IMR-90 (cell line): Measurements from ENCODE around the gene MESP2. TPM values are rescaled to one million over a fixed set of nuclear protein-coding genes. Genes with fewer than 3 reads are reported as not detected.

Source experiments
- ATAC-seq: fragments of 200-7000 bp; cut with Tn5 transposase; 2 replicates; pipeline ENCODE4 v1.9.1; 2020; ENCODE audit warnings: low read depth, mild to moderate bottlenecking, moderate library complexity
- BruUV-seq: library from RNA; stranded (reverse); fragments of 400-500 nt; replicated peaks from 2 replicates; lab custom pipeline; 2021; lab: Mats Ljungman, UMichigan
- CTCF ChIA-PET: fragments of 300-600 bp; formaldehyde crosslinking; extraction: SDS; loops from one replicate; lab custom pipeline; 2021; ENCODE audit warnings: antibody characterized with exemption; lab: Yijun Ruan, JAX
- POLR2A ChIA-PET: fragments of 300-600 bp; sonication (Branson Sonifier 250); formaldehyde crosslinking; loops from one replicate; lab custom pipeline; 2022; ENCODE audit warnings: antibody characterized with exemption; ENCODE audit not compliant: unreplicated experiment; lab: Charles Lee
- DNase-seq: peaks from one replicate; pipeline ENCODE4 v3.0.0; 2013
- H2AFZ ChIP-seq: replicated peaks from 2 replicates; pipeline ENCODE3; 2013; ENCODE audit warnings: low read length, mild to moderate bottlenecking; ENCODE audit not compliant: poor library complexity
- H2AK5ac ChIP-seq: 2 replicates; pipeline ENCODE4 v1.6.1; 2013; ENCODE audit warnings: low read depth, low read length, inconsistent platforms
- H2AK9ac ChIP-seq: replicated peaks from 2 replicates; pipeline ENCODE3; 2013; ENCODE audit warnings: mild to moderate bottlenecking, low read depth, low read length, moderate library complexity; ENCODE audit not compliant: poor library complexity
- H2BK120ac ChIP-seq: 2 replicates; pipeline ENCODE4 v1.6.1; 2013; ENCODE audit warnings: low read depth, low read length, inconsistent platforms
- H2BK15ac ChIP-seq: 3 replicates; pipeline ENCODE4 v1.6.1; 2013; ENCODE audit warnings: low read depth, low read length, inconsistent platforms
- H2BK20ac ChIP-seq: 2 replicates; pipeline ENCODE4 v1.6.1; 2013; ENCODE audit warnings: low read depth, mild to moderate bottlenecking, inconsistent platforms, low read length, moderate library complexity
- H2BK5ac ChIP-seq: 2 replicates; pipeline ENCODE4 v1.6.1; 2013; ENCODE audit warnings: mild to moderate bottlenecking, low read depth, low read length, inconsistent platforms; ENCODE audit not compliant: poor library complexity, severe bottlenecking
- H3K14ac ChIP-seq: replicated peaks from 2 replicates; pipeline ENCODE4 v1.6.1; 2013; ENCODE audit warnings: low read depth, low read length, inconsistent platforms
- H3K18ac ChIP-seq: 2 replicates; pipeline ENCODE4 v1.6.1; 2013; ENCODE audit warnings: low read depth, low read length, control low read depth
- H3K23ac ChIP-seq: 2 replicates; pipeline ENCODE4 v1.6.1; 2013; ENCODE audit warnings: low read depth, low read length, inconsistent platforms
- H3K27ac ChIP-seq: 2 replicates; pipeline ENCODE4 v1.5.1; 2013; ENCODE audit warnings: mild to moderate bottlenecking, control low read depth, low read length; ENCODE audit not compliant: insufficient read depth
- H3K27me3 ChIP-seq: 2 replicates; pipeline ENCODE4 v1.6.1; 2013; ENCODE audit warnings: low read length; ENCODE audit not compliant: control insufficient read depth, insufficient read depth
- H3K36me3 ChIP-seq: 2 replicates; pipeline ENCODE4 v1.6.1; 2013; ENCODE audit warnings: low read length, mixed read lengths; ENCODE audit not compliant: control insufficient read depth, insufficient read depth
- H3K4ac ChIP-seq: 2 replicates; pipeline ENCODE4 v1.6.1; 2013; ENCODE audit warnings: low read depth, low read length, inconsistent platforms
- H3K4me1 ChIP-seq: 2 replicates; pipeline ENCODE4 v1.6.1; 2013; ENCODE audit warnings: low read length, mixed read lengths; ENCODE audit not compliant: control insufficient read depth, insufficient read depth
- H3K4me2 ChIP-seq: 2 replicates; pipeline ENCODE4 v1.6.1; 2013; ENCODE audit warnings: low read depth, mild to moderate bottlenecking, control low read depth, low read length, moderate library complexity
- H3K4me3 ChIP-seq: 2 replicates; pipeline ENCODE4 v1.5.1; 2013; ENCODE audit warnings: low read depth, mild to moderate bottlenecking, control low read depth, low read length, moderate library complexity; ENCODE audit not compliant: insufficient read depth
- H3K56ac ChIP-seq: 2 replicates; pipeline ENCODE4 v1.6.1; 2013; ENCODE audit warnings: low read length, inconsistent platforms; ENCODE audit not compliant: insufficient read depth; ENCODE audit errors: extremely low read depth
- H3K79me1 ChIP-seq, 2 experiments: 2 replicates each; pipeline ENCODE4 v1.6.1; 2013; ENCODE audit warnings: low read length in 2 of 2, inconsistent platforms in 1 of 2, low read depth in 1 of 2
- H3K9ac ChIP-seq: 2 replicates; pipeline ENCODE4 v1.6.1; 2013; ENCODE audit warnings: low read depth, low read length, control low read depth
- H3K9me1 ChIP-seq: 2 replicates; pipeline ENCODE4 v1.6.1; 2013; ENCODE audit warnings: low read length, inconsistent platforms; ENCODE audit not compliant: insufficient read depth
- H3K9me3 ChIP-seq: 2 replicates; pipeline ENCODE4 v1.6.1; 2013; ENCODE audit warnings: low read length; ENCODE audit not compliant: control insufficient read depth, insufficient read depth
- H4K20me1 ChIP-seq: 2 replicates; pipeline ENCODE4 v1.6.1; 2013; ENCODE audit warnings: low read length, inconsistent platforms; ENCODE audit not compliant: insufficient read depth
- H4K5ac ChIP-seq: 2 replicates; pipeline ENCODE4 v1.6.1; 2013; ENCODE audit warnings: mild to moderate bottlenecking, low read depth, low read length, control low read depth
- H4K8ac ChIP-seq, 2 experiments: 2 replicates each; pipeline ENCODE4 v1.6.1; 2013; ENCODE audit warnings: low read depth in 2 of 2, low read length in 2 of 2, control low read depth in 1 of 2, inconsistent platforms in 1 of 2
- H4K91ac ChIP-seq: 2 replicates; pipeline ENCODE4 v1.6.1; 2013; ENCODE audit warnings: low read depth, low read length, inconsistent platforms; ENCODE audit not compliant: insufficient read depth
- BHLHE40 ChIP-seq: fragments of 150-350 bp; IDR thresholded peaks from 2 replicates; pipeline ENCODE4 v1.6.1; 2016; ENCODE audit warnings: mild to moderate bottlenecking, low read depth, low read length
- CEBPB ChIP-seq: IDR thresholded peaks from 2 replicates; pipeline ENCODE4 v1.6.1; 2012; ENCODE audit warnings: low read depth, low read length, improper control_type of control experiment
- CHD1 ChIP-seq: IDR thresholded peaks from 2 replicates; pipeline ENCODE4 v1.6.1; 2012; ENCODE audit warnings: low read depth, low read length, improper control_type of control experiment
- CTCF ChIP-seq: conservative IDR thresholded peaks from 2 replicates; pipeline ENCODE4 v1.5.1; 2012; ENCODE audit warnings: mild to moderate bottlenecking, low read depth, low read length, improper control_type of control experiment
- ELK1 ChIP-seq: fragments of 150-350 bp; IDR thresholded peaks from 2 replicates; pipeline ENCODE4 v1.6.1; 2016; ENCODE audit warnings: low read depth, mild to moderate bottlenecking, low read length, moderate library complexity, borderline replicate concordance
- FOS ChIP-seq: fragments of 150-350 bp; IDR thresholded peaks from 2 replicates; pipeline ENCODE4 v1.6.1; 2016; ENCODE audit warnings: low read depth, low read length
- MAFK ChIP-seq: IDR thresholded peaks from 2 replicates; pipeline ENCODE4 v1.6.1; 2012; ENCODE audit warnings: low read depth, low read length, improper control_type of control experiment
- MAZ ChIP-seq: IDR thresholded peaks from 2 replicates; pipeline ENCODE4 v1.6.1; 2012; ENCODE audit warnings: low read depth, mild to moderate bottlenecking, low read length, improper control_type of control experiment, moderate library complexity, borderline replicate concordance
- MXI1 ChIP-seq: IDR thresholded peaks from 2 replicates; pipeline ENCODE4 v1.6.1; 2012; ENCODE audit warnings: low read depth, mild to moderate bottlenecking, low read length, moderate library complexity, borderline replicate concordance
- NFE2L2 ChIP-seq: fragments of 150-350 bp; IDR thresholded peaks from 2 replicates; pipeline ENCODE4 v1.6.1; 2016; ENCODE audit warnings: low read depth, mild to moderate bottlenecking, low read length
- POLR2A ChIP-seq: IDR thresholded peaks from 2 replicates; pipeline ENCODE4 v1.6.1; 2012; ENCODE audit warnings: mild to moderate bottlenecking, low read depth, low read length
- RAD21 ChIP-seq: IDR thresholded peaks from 2 replicates; pipeline ENCODE4 v1.6.1; 2012; ENCODE audit warnings: low read length, improper control_type of control experiment
- RCOR1 ChIP-seq: IDR thresholded peaks from 2 replicates; pipeline ENCODE4 v1.6.1; 2012; ENCODE audit warnings: mild to moderate bottlenecking, low read length, improper control_type of control experiment; ENCODE audit not compliant: insufficient replicate concordance
- USF2 ChIP-seq: fragments of 150-350 bp; IDR thresholded peaks from 2 replicates; pipeline ENCODE4 v1.6.1; 2017; ENCODE audit warnings: mild to moderate bottlenecking, antibody characterized with exemption, low read length, low read depth
- WGBS, 2 experiments: methylation state at CpG; one replicate each; pipeline versions ENCODE4 v1.1.5 to v1.1.7; 2013; ENCODE audit warnings: missing lambda C conversion rate in 2 of 2; ENCODE audit not compliant: insufficient read length in 1 of 2; ENCODE audit errors: extremely low coverage in 2 of 2; 5-methylcytosine and 5-hydroxymethylcytosine counted together
- dilution Hi-C: fragments of 300-500 bp; cut with HindIII; formaldehyde crosslinking; loops from one replicate; pipeline ENCODE4 v1.14.3; 2018; ENCODE audit warnings: low sequenced_read_pairs; ENCODE audit not compliant: unreplicated experiment
- in situ Hi-C: fragments of 300-500 bp; cut with MboI; formaldehyde crosslinking; loops from 3 replicates; pipeline ENCODE4 v1.14.3; 2019; ENCODE audit warnings: low sequenced_read_pairs, inconsistent platforms, mixed read lengths
- intact Hi-C: fragments of 100-400 bp; cut with micrococcal nuclease; formaldehyde crosslinking; loops from 2 replicates; pipeline ENCODE4 v1.10.0; 2022
- polyA plus RNA-seq, 3 experiments: library from polyadenylated mRNA; depleted of rRNA; stranded (reverse); fragments of >200 nt; gene quantifications; 2 replicates each; pipeline ENCODE4 v1.2.3, GENCODE V29; 2012; ENCODE audit warnings: low replicate concordance in 1 of 3
- total RNA-seq: library from RNA; depleted of rRNA; stranded (reverse); fragments of >200 nt; gene quantifications from 2 replicates; pipeline ENCODE4 v1.2.3, GENCODE V29; 2012

MESP2 gene
- total and polyA plus RNA-seq, 2 of the 4 experiments (the other 2 are of a cell fraction) = 0.18 to 0.32 TPM

- peak overlapping the region; percentile 81 for H2BK5ac ChIP-seq
- 0 out of 2 replicates have a peak overlapping the region, but pooled peaks have one; percentile 13 for H2BK120ac ChIP-seq
- peak overlapping the region; percentile 20; the same call in 1 of the 2 replicates for H3K14ac ChIP-seq
- no peaks in the 10 kb centered on the region for H3K9me3 ChIP-seq
- no peaks in the 10 kb centered on the region for H3K36me3 ChIP-seq
- intact Hi-C loops (loop anchor here (1.0 to 5.0 kb wide), 2 partner anchors 45 to 74 kb away; no protein-coding TSS in a partner anchor), in situ Hi-C loops (no loop called here), dilution Hi-C loops (loop anchor here (25.0 kb wide), 1 partner anchor 89 kb away; no protein-coding TSS in a partner anchor)
- no CpG with 5 or more reads among the region's 3 CpGs for WGBS, 2 experiments
- no peak overlapping the region for H4K5ac ChIP-seq
- H3K23ac ChIP-seq = no peak overlapping the region
- H3K9ac ChIP-seq = no peak overlapping the region
- no peak overlapping the region for H3K56ac ChIP-seq
- peaks cover 15% of the 10 kb centered on the region for H3K4me1 ChIP-seq
- no peak overlapping the region for H2AK9ac ChIP-seq
- ChIA-PET CTCF (interaction anchor here (0.7 to 1.2 kb wide), 3 partner anchors 12 to 131 kb away, joined by 3 to 6 read pairs (median 6); no protein-coding TSS in a partner anchor), POLR2A (interaction anchor here (0.6 kb wide), 4 partner anchors 148 to 628 kb away, joined by 3 to 10 read pairs (median 5); no protein-coding TSS in a partner anchor)
- peak overlapping the region; percentile 41; the same call in 1 of the 2 replicates for H3K27ac ChIP-seq
- H3K4me2 ChIP-seq = no peak overlapping the region
- H4K91ac ChIP-seq = no peak overlapping the region; the same call in 1 of the 2 replicates
- no peaks in the 10 kb centered on the region for H3K27me3 ChIP-seq
- no peaks in the 10 kb centered on the region for H3K79me1 ChIP-seq
- no peak overlapping the region for H2AFZ ChIP-seq
- peak overlapping the region in 1 of 2 experiments; percentile 32; a peak in 2 of 4 replicates for H4K8ac ChIP-seq
- TF ChIP-seq MXI1 = no peak
- TF ChIP-seq CHD1 = no peak
- TF ChIP-seq BHLHE40 = no peak
- no peak for TF ChIP-seq FOS
- no peak for TF ChIP-seq RCOR1
- TF ChIP-seq CTCF = no peak; the same call in 1 of the 2 replicates
- TF ChIP-seq MAZ = no peak
- no peak for TF ChIP-seq USF2
- no peak for TF ChIP-seq POLR2A
- peak; percentile 96 for TF ChIP-seq NFE2L2
- TF ChIP-seq MAFK = peak; percentile 96
- TF ChIP-seq ELK1 = no peak
- no peak for TF ChIP-seq RAD21
- no peak for TF ChIP-seq CEBPB
- H3K4ac ChIP-seq = peak overlapping the region; percentile 53; the same call in 1 of the 2 replicates
- ATAC-seq (no peak; the same call in 1 of the 2 replicates), DNase-seq (peak; percentile 65)
- H2BK15ac ChIP-seq = peak overlapping the region; percentile 37; the same call in 1 of the 3 replicates
- BruUV-seq = no TSS peak
- H2AK5ac ChIP-seq = peak overlapping the region; percentile 56; the same call in 1 of the 2 replicates
- peak overlapping the region; percentile 73; the same call in 1 of the 2 replicates for H3K18ac ChIP-seq
- no peak overlapping the region for H3K4me3 ChIP-seq
- 0 out of 2 replicates have a peak, but pooled peaks cover 2% of the 10 kb centered on the region for H3K9me1 ChIP-seq
- no peak overlapping the region for H2BK20ac ChIP-seq
- H4K20me1 ChIP-seq = no peaks in the 10 kb centered on the region
Measured at GRCh38 chr15:89772932-89773583, 3.1 kb upstream of the MESP2 start.
